B cell (primary cell): Measurements from ENCODE around the gene CCNI. TPM values are rescaled to one million over a fixed set of nuclear protein-coding genes. Genes with fewer than 3 reads are reported as not detected.

ENCODE experiments used
- ATAC-seq: fragments of 200-7000 bp; cut with Tn5 transposase; one replicate; pipeline ENCODE4 v1.10.0; 2021; ENCODE audit warnings: low read depth, mild to moderate bottlenecking, moderate number of reproducible peaks, moderate library complexity
- CTCF ChIA-PET: fragments of 350-600 bp; sonication (Branson Sonifier 250); formaldehyde crosslinking; loops from one replicate; lab custom pipeline; 2021; ENCODE audit warnings: antibody characterized with exemption, inconsistent platforms; lab: Charles Lee
- POLR2A ChIA-PET: fragments of 350-600 bp; sonication (Branson Sonifier 250); formaldehyde crosslinking; loops from one replicate; lab custom pipeline; 2021; ENCODE audit warnings: antibody characterized with exemption; lab: Charles Lee
- DNase-seq: peaks from one replicate; pipeline ENCODE4 v3.0.0; 2013
- H2AFZ ChIP-seq: 2 replicates; pipeline ENCODE4 v1.6.1; 2012; ENCODE audit warnings: mild to moderate bottlenecking, low read depth, low read length; ENCODE audit not compliant: insufficient read depth, poor library complexity, severe bottlenecking
- H3K27ac ChIP-seq, 2 donors: 1 replicate in 1 of 2; 2 replicates in 1 of 2; pipeline ENCODE4 v1.5.1; 2012 to 2013; ENCODE audit warnings: low read length in 2 of 2, mild to moderate bottlenecking in 2 of 2, moderate library complexity in 1 of 2
- H3K27me3 ChIP-seq, 4 experiments: fragments of 200-600 bp in 1 of 4; sonication (generic) in 1 of 4; replicated peaks in 1 of 4; 1 replicate in 2 of 4; 2 replicates in 2 of 4; pipeline versions ENCODE4 v1.6.1 to v1.7.0; 2013 to 2016; ENCODE audit warnings: low read length in 3 of 4, mild to moderate bottlenecking in 2 of 4, mixed read lengths in 1 of 4, moderate library complexity in 1 of 4; ENCODE audit not compliant: insufficient read depth in 4 of 4, control insufficient read depth in 3 of 4; ENCODE audit errors: control extremely low read depth in 1 of 4
- H3K36me3 ChIP-seq, 2 experiments: replicated peaks in 1 of 2; 1 replicate in 1 of 2; 2 replicates in 1 of 2; pipeline versions ENCODE4 v1.6.1 to v1.7.1; 2013; ENCODE audit warnings: low read length in 1 of 2; ENCODE audit not compliant: insufficient read depth in 2 of 2, control insufficient read depth in 1 of 2; ENCODE audit errors: control extremely low read depth in 1 of 2, extremely low read depth in 1 of 2
- H3K4me1 ChIP-seq, 2 donors: fragments of 200-600 bp in 1 of 2; sonication (generic) in 1 of 2; 1 replicate in 1 of 2; 2 replicates in 1 of 2; pipeline versions ENCODE4 v1.5.1 to v1.6.1; 2013 to 2017; ENCODE audit warnings: low read length in 2 of 2; ENCODE audit not compliant: control insufficient read depth in 2 of 2, insufficient read depth in 2 of 2
- H3K4me2 ChIP-seq: replicated peaks from 2 replicates; pipeline ENCODE3; 2012; ENCODE audit warnings: mild to moderate bottlenecking, low read depth, low read length; ENCODE audit not compliant: poor library complexity, severe bottlenecking
- H3K4me3 ChIP-seq, 5 experiments: fragments of 200-600 bp in 1 of 5; sonication (generic) in 1 of 5; 1 replicate in 3 of 5; 2 replicates in 2 of 5; pipeline versions ENCODE4 v1.5.1 to v1.7.0; 2011 to 2016; ENCODE audit warnings: low read length in 4 of 5, mild to moderate bottlenecking in 4 of 5, low read depth in 2 of 5, control low read depth in 1 of 5, moderate library complexity in 1 of 5; ENCODE audit not compliant: insufficient read depth in 1 of 5; ENCODE audit errors: control extremely low read depth in 1 of 5, extremely low read depth in 1 of 5
- H3K79me2 ChIP-seq: fragments of 200-600 bp; sonication (generic); one replicate; pipeline ENCODE4 v1.6.0; 2016; ENCODE audit warnings: low read length; ENCODE audit not compliant: control insufficient read depth, insufficient read depth
- H3K9ac ChIP-seq: fragments of 200-600 bp; sonication (generic); 2 replicates; pipeline ENCODE4 v1.6.1; 2017; ENCODE audit warnings: mild to moderate bottlenecking, low read length, moderate library complexity
- H3K9me3 ChIP-seq, 3 donors: one replicate each; pipeline versions ENCODE4 v1.6.1 to v1.7.1; 2013; ENCODE audit warnings: low read length in 2 of 3; ENCODE audit not compliant: control insufficient read depth in 2 of 3, insufficient read depth in 1 of 3; ENCODE audit errors: control extremely low read depth in 1 of 3
- H4K20me1 ChIP-seq: 2 replicates; pipeline ENCODE4 v1.6.0; 2012; ENCODE audit warnings: mild to moderate bottlenecking, low read length; ENCODE audit not compliant: insufficient read depth, control insufficient read depth, poor library complexity, severe bottlenecking
- H3K27ac Mint-ChIP-seq: one replicate; pipeline ENCODE4 v1.8.0; 2021; ENCODE audit warnings: mixed read lengths
- H3K27me3 Mint-ChIP-seq: one replicate; pipeline ENCODE4 v1.8.0; 2021; ENCODE audit warnings: mixed read lengths
- H3K4me1 Mint-ChIP-seq: one replicate; pipeline ENCODE4 v1.8.0; 2021; ENCODE audit warnings: mixed read lengths
- H3K4me3 Mint-ChIP-seq: one replicate; pipeline ENCODE4 v1.8.0; 2021; ENCODE audit warnings: mixed read lengths
- H3K9me3 Mint-ChIP-seq: one replicate; pipeline ENCODE4 v1.8.0; 2022; ENCODE audit warnings: mixed read lengths; ENCODE audit not compliant: insufficient read depth
- EZH2 ChIP-seq: IDR thresholded peaks from 2 replicates; pipeline ENCODE4 v1.6.1; 2012; ENCODE audit warnings: borderline replicate concordance, low read depth, mild to moderate bottlenecking, moderate library complexity, low read length; ENCODE audit not compliant: insufficient read depth, poor library complexity, severe bottlenecking
- WGBS: methylation state at CpG from one replicate; pipeline ENCODE4 v1.1.5; 2013; ENCODE audit warnings: missing lambda C conversion rate; ENCODE audit not compliant: insufficient coverage; 5-methylcytosine and 5-hydroxymethylcytosine counted together
- intact Hi-C: fragments of 100-400 bp; cut with micrococcal nuclease; formaldehyde crosslinking; loops from one replicate; pipeline ENCODE4 v1.10.0; 2022
- polyA plus RNA-seq: library from polyadenylated mRNA; depleted of rRNA; stranded (reverse); fragments of >200 nt; gene quantifications from 2 replicates; pipeline ENCODE4 v1.2.3, GENCODE V29; 2012
- total RNA-seq, 2 donors: library from RNA; stranded (reverse); fragments of 120-200 nt in 1 of 2; gene quantifications; 1 replicate in 1 of 2; 2 replicates in 1 of 2; pipeline versions ENCODE4 v1.2.3 to v1.2.4, GENCODE V29; 2013 to 2022
- TF ChIP-seq, protein P1 (sequence below): fragments of 200-600 bp; IDR thresholded peaks from one replicate; pipeline ENCODE4 v1.8.0; 2022; ENCODE audit warnings: antibody characterized with exemption, mild to moderate bottlenecking

Gene CCNI
- total and polyA plus RNA-seq, 2 donors (not counting 1 experiment from before 2014, with no cell fraction given) = 95.1 to 314 TPM

DNA sequence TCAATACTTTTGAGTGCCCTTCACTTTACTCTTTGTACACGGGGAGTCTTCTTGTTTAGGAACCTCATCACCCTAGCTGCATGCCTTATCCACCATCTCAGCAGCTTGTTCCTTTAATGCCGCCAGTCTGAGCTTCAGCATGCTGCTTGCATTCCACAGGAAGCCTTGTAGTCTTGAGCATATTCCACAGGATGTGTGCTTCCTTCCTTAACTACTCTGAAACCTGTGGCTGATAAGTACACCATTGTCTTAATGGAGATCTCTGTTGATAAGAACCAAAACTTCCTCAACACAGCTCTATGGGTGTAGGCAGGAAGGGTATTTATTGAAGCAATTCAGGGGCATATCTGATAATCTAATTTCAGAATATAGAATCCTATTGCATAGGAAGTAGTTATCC lies 24.4 kb upstream of the CCNI start:
- intact Hi-C loops = no loop called here
- Mint-ChIP-seq H3K27ac (no peak overlapping the region), H3K9me3 (no peaks in the 10 kb centered on the region), H3K27me3 (no peaks in the 10 kb centered on the region), H3K4me3 (no peak overlapping the region), H3K4me1 (peaks cover 22% of the 10 kb centered on the region)
- H3K36me3 ChIP-seq = no peaks in the 10 kb centered on the region
- no peak for ATAC-seq
- no peak for TF ChIP-seq EZH2
- TF ChIP-seq, protein P1, sequence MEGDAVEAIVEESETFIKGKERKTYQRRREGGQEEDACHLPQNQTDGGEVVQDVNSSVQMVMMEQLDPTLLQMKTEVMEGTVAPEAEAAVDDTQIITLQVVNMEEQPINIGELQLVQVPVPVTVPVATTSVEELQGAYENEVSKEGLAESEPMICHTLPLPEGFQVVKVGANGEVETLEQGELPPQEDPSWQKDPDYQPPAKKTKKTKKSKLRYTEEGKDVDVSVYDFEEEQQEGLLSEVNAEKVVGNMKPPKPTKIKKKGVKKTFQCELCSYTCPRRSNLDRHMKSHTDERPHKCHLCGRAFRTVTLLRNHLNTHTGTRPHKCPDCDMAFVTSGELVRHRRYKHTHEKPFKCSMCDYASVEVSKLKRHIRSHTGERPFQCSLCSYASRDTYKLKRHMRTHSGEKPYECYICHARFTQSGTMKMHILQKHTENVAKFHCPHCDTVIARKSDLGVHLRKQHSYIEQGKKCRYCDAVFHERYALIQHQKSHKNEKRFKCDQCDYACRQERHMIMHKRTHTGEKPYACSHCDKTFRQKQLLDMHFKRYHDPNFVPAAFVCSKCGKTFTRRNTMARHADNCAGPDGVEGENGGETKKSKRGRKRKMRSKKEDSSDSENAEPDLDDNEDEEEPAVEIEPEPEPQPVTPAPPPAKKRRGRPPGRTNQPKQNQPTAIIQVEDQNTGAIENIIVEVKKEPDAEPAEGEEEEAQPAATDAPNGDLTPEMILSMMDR = no peak
- no peak overlapping the region for H3K4me2 ChIP-seq
- no peak for DNase-seq
- H3K79me2 ChIP-seq = peaks cover 6% of the 10 kb centered on the region
- H3K27ac ChIP-seq = no peak overlapping the region
- no peak overlapping the region for H3K9ac ChIP-seq
- H3K9me3 ChIP-seq = no peaks in the 10 kb centered on the region
- CTCF ChIA-PET = interaction anchor here (1.2 to 14.9 kb wide), 3 partner anchors 25 to 102 kb away, joined by 3 to 444 read pairs (median 109); no protein-coding TSS in a partner anchor
- POLR2A ChIA-PET = interaction anchor here (0.5 kb wide), 1 partner anchor 86 kb away, joined by 3 read pairs; no protein-coding TSS in a partner anchor
- peaks cover 6 to 13% of the 10 kb centered on the region in 2 donors for H3K4me1 ChIP-seq
- H3K27me3 ChIP-seq = no peaks in the 10 kb centered on the region
- no peak overlapping the region for H3K4me3 ChIP-seq
- H4K20me1 ChIP-seq = no peaks in the 10 kb centered on the region
- H2AFZ ChIP-seq = peak overlapping the region; percentile 32
- WGBS = 26% methylated on average over 2 of the region's 2 CpGs

DNA sequence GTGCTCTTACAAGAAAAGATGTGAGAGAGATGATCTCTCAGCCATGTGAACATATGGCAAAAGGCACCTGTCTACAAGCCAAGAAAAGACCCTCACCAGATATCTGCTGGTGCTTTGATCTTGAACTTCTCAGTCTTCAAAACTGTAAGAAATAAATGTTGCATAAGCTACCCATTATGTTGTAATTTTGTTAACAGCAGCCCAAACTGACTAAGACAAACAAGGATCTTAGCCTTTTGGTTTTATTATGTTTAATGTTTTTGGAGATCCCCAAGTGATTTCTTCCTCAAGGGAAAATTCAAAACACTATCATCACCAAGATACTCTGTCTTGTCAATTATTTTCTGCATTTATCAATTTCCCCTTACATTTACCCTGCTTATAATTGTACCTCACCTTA lies 21.8 kb upstream of the CCNI start:
- H3K27ac ChIP-seq = no peak overlapping the region
- H3K79me2 ChIP-seq = peaks cover 8% of the 10 kb centered on the region
- H3K4me3 Mint-ChIP-seq = no peak overlapping the region
- no peak overlapping the region for H2AFZ ChIP-seq
- no peaks in the 10 kb centered on the region for H3K36me3 ChIP-seq
- peaks cover 26% of the 10 kb centered on the region for H3K4me1 Mint-ChIP-seq
- peaks cover 0 to 2% (median 0%) of the 10 kb centered on the region in 3 donors for H3K9me3 ChIP-seq
- TF ChIP-seq, protein P1 = no peak
- TF ChIP-seq EZH2 = no peak
- no peak overlapping the region for H3K9ac ChIP-seq
- no peaks in the 10 kb centered on the region for H3K27me3 Mint-ChIP-seq
- no peak overlapping the region for H3K27ac Mint-ChIP-seq
- intact Hi-C loops = no loop called here
- no peak for ATAC-seq
- ChIA-PET POLR2A (interaction anchor here (0.8 kb wide), 1 partner anchor 59 kb away, joined by 3 read pairs; no protein-coding TSS in a partner anchor), CTCF (interaction anchor here (0.5 to 14.9 kb wide), 9 partner anchors 16 to 260 kb away, joined by 3 to 444 read pairs (median 5); no protein-coding TSS in a partner anchor)
- no peaks in the 10 kb centered on the region for H3K9me3 Mint-ChIP-seq
- DNase-seq = no peak
- no peaks in the 10 kb centered on the region for H4K20me1 ChIP-seq
- H3K4me2 ChIP-seq = no peak overlapping the region
- no peak overlapping the region for H3K4me3 ChIP-seq
- peaks cover 19 to 28% of the 10 kb centered on the region in 2 donors for H3K4me1 ChIP-seq
- H3K27me3 ChIP-seq = no peaks in the 10 kb centered on the region
